HPDE6-E6E7 (cell line): ENCODE results near the gene STX17.
"Not testable (repeated sequence)": the region's sequence is repeated elsewhere in the genome, so short reads cannot be mapped to it uniquely, and the experiment has no call there.

Experiments
- DNase-seq: peaks from one replicate; pipeline ENCODE4 v3.0.0; 2011; ENCODE audit warnings: missing footprints; ENCODE audit errors: extremely low spot score

The STX17 gene

GRCh38 chr9:99906403-99907207, at the start of gene STX17:
TSS of gene STX17 (plus strand) at chr9:99906654. CDS start at chr9:99915240, 8,586 bp downstream.
- peak; percentile 67 for DNase-seq

GRCh38 chr9:99857576-99857975, 48.9 kb upstream of the STX17 start:
- DNase-seq: not testable (repeated sequence)

GRCh38 chr9:99858087-99858486, 48.4 kb upstream of the STX17 start:
- no peak for DNase-seq

GRCh38 chr9:99859243-99859980, 47.0 kb upstream of the STX17 start:
- DNase-seq: no peak

GRCh38 chr9:99860266-99860665, 46.2 kb upstream of the STX17 start:
- DNase-seq: no peak

- no peak for DNase-seq
Measured at GRCh38 chr9:99863955-99864354, 42.5 kb upstream of the STX17 start.

GRCh38 chr9:99866398-99866797, 40.1 kb upstream of the STX17 start:
- DNase-seq: no peak

GRCh38 chr9:99867536-99867935, 38.9 kb upstream of the STX17 start:
- DNase-seq: no peak

- no peak for DNase-seq
Measured at GRCh38 chr9:99867968-99868367, 38.5 kb upstream of the STX17 start.

GRCh38 chr9:99868845-99869244, 37.6 kb upstream of the STX17 start:
- DNase-seq: no peak

GRCh38 chr9:99870126-99870525, 36.3 kb upstream of the STX17 start:
- DNase-seq: no peak

GRCh38 chr9:99873531-99873930, 32.9 kb upstream of the STX17 start:
- peak; percentile 11 for DNase-seq

GRCh38 chr9:99873943-99874584, 32.4 kb upstream of the STX17 start:
- DNase-seq: no peak

- DNase-seq: no peak
Measured at GRCh38 chr9:99876190-99876589, 30.3 kb upstream of the STX17 start.

- no peak for DNase-seq
Measured at GRCh38 chr9:99878651-99879050, 27.8 kb upstream of the STX17 start.

- no peak for DNase-seq
Measured at GRCh38 chr9:99881769-99882168, 24.7 kb upstream of the STX17 start.

- no peak for DNase-seq
Measured at GRCh38 chr9:99885747-99886146, 20.7 kb upstream of the STX17 start.

- DNase-seq: no peak
Measured at GRCh38 chr9:99889120-99889519, 17.3 kb upstream of the STX17 start.

- no peak for DNase-seq
Measured at GRCh38 chr9:99894826-99895225, 11.6 kb upstream of the STX17 start.

GRCh38 chr9:99895510-99895909, 10.9 kb upstream of the STX17 start:
- no peak for DNase-seq

GRCh38 chr9:99896119-99896518, 10.3 kb upstream of the STX17 start:
- DNase-seq: no peak

GRCh38 chr9:99903393-99903792, 3.1 kb upstream of the STX17 start:
- DNase-seq: no peak
